ENCODE data around the gene JAK1.
"Not testable (repeated sequence)": the region's sequence is repeated elsewhere in the genome, so short reads cannot be mapped to it uniquely, and the experiment has no call there.

JAK1 gene

GRCh38 chr1:64823691-64824476 is 142.5 kb downstream of the JAK1 start:
- Histone ChIP-seq H3K79me2 (ENCODE audit: low read length) (no peaks in the 10 kb centered on the region), H3K4me2 (ENCODE audit: low read depth, low read length) (no peak overlapping the region), H3K27ac (ENCODE audit: low read length) (no peak overlapping the region), H3F3A (ENCODE audit: insufficient read depth, low read length) (peaks cover 12% of the 10 kb centered on the region), H3K4me3 (ENCODE audit: low read length) (no peak overlapping the region), H3K9me3 (replicated peaks; ENCODE audit: insufficient read depth, low read length) (no peaks in the 10 kb centered on the region), H3K27me3 (replicated peaks; ENCODE audit: insufficient read depth, low read length) (no peaks in the 10 kb centered on the region), H2AFZ (ENCODE audit: low read length) (no peak overlapping the region), H3K4me1 (ENCODE audit: low read length) (peaks cover 19% of the 10 kb centered on the region), H3K9me2 (replicated peaks; ENCODE audit: insufficient read depth, low read length) (no peaks in the 10 kb centered on the region), H4K20me1 (ENCODE audit: insufficient read depth, low read length) (no peaks in the 10 kb centered on the region; the same call in 1 of the 2 replicates), H3K36me3 (replicated peaks; ENCODE audit: insufficient read depth, low read length) (no peaks in the 10 kb centered on the region), H3K9ac (ENCODE audit: low read length) (no peak overlapping the region)
- DNase-seq = peak; percentile 68
- TF ChIP-seq EZH2phosphoT487 (IDR thresholded peaks at IDR 0.05; ENCODE audit: low read length) (no peak), CTCF (IDR thresholded peaks at IDR 0.05; ENCODE audit: low read length) (peak; percentile 82)

GRCh38 chr1:64822621-64823020 is 143.7 kb downstream of the JAK1 start:
- H3K4me2 ChIP-seq (ENCODE audit: low read depth, low read length) = no peak overlapping the region
- no peaks in the 10 kb centered on the region for H3K9me3 ChIP-seq (replicated peaks; ENCODE audit: insufficient read depth, low read length)
- no peaks in the 10 kb centered on the region for H3K9me2 ChIP-seq (replicated peaks; ENCODE audit: insufficient read depth, low read length)
- peaks cover 8% of the 10 kb centered on the region for H3K4me1 ChIP-seq (ENCODE audit: low read length)
- H3K36me3 ChIP-seq (replicated peaks; ENCODE audit: insufficient read depth, low read length) = no peaks in the 10 kb centered on the region
- H3K9ac ChIP-seq (ENCODE audit: low read length) = no peak overlapping the region
- peaks cover 9% of the 10 kb centered on the region; the same call in 1 of the 2 replicates for H3F3A ChIP-seq (ENCODE audit: insufficient read depth, low read length)
- H3K27ac ChIP-seq (ENCODE audit: low read length) = no peak overlapping the region
- no peak for DNase-seq
- H4K20me1 ChIP-seq (ENCODE audit: insufficient read depth, low read length) = no peaks in the 10 kb centered on the region; the same call in 1 of the 2 replicates
- H3K27me3 ChIP-seq (replicated peaks; ENCODE audit: insufficient read depth, low read length) = no peaks in the 10 kb centered on the region
- H3K4me3 ChIP-seq (ENCODE audit: low read length) = no peak overlapping the region
- no peaks in the 10 kb centered on the region for H3K79me2 ChIP-seq (ENCODE audit: low read length)
- no peak overlapping the region for H2AFZ ChIP-seq (ENCODE audit: low read length)
- no peak for TF ChIP-seq CTCF (IDR thresholded peaks at IDR 0.05; ENCODE audit: low read length)
- TF ChIP-seq EZH2 (optimal IDR thresholded peaks at IDR 0.05; ENCODE audit: low read depth, low read length) = no peak

GRCh38 chr1:64820572-64820971 is 145.8 kb downstream of the JAK1 start:
- H3K9me3 ChIP-seq (replicated peaks; ENCODE audit: insufficient read depth, low read length); H3K4me3 ChIP-seq (ENCODE audit: low read length): not testable (repeated sequence)

GRCh38 chr1:64817364-64817763 is 149.0 kb downstream of the JAK1 start:
- H4K20me1 ChIP-seq (ENCODE audit: insufficient read depth, low read length) = not testable (repeated sequence)

More at GRCh38 chr1:64820572-64820971, 145.8 kb downstream of the JAK1 start:
- H3K27me3 ChIP-seq (replicated peaks; ENCODE audit: insufficient read depth, low read length); H4K20me1 ChIP-seq (ENCODE audit: insufficient read depth, low read length); H3K36me3 ChIP-seq (replicated peaks; ENCODE audit: insufficient read depth, low read length); H3K4me1 ChIP-seq (ENCODE audit: low read length); DNase-seq; H3K4me2 ChIP-seq (ENCODE audit: low read depth, low read length); H3K27ac ChIP-seq (ENCODE audit: low read length); H3K9me2 ChIP-seq (replicated peaks; ENCODE audit: insufficient read depth, low read length); H2AFZ ChIP-seq (ENCODE audit: low read length); H3K79me2 ChIP-seq (ENCODE audit: low read length); H3F3A ChIP-seq (ENCODE audit: insufficient read depth, low read length); H3K9ac ChIP-seq (ENCODE audit: low read length): not testable (repeated sequence)

More at GRCh38 chr1:64817364-64817763, 149.0 kb downstream of the JAK1 start:
- H3K9me2 ChIP-seq (replicated peaks; ENCODE audit: insufficient read depth, low read length); H2AFZ ChIP-seq (ENCODE audit: low read length); H3K36me3 ChIP-seq (replicated peaks; ENCODE audit: insufficient read depth, low read length); H3K9me3 ChIP-seq (replicated peaks; ENCODE audit: insufficient read depth, low read length); H3K27ac ChIP-seq (ENCODE audit: low read length); H3K4me1 ChIP-seq (ENCODE audit: low read length); H3K4me2 ChIP-seq (ENCODE audit: low read depth, low read length); H3F3A ChIP-seq (ENCODE audit: insufficient read depth, low read length); H3K9ac ChIP-seq (ENCODE audit: low read length); H3K4me3 ChIP-seq (ENCODE audit: low read length); DNase-seq; H3K27me3 ChIP-seq (replicated peaks; ENCODE audit: insufficient read depth, low read length); H3K79me2 ChIP-seq (ENCODE audit: low read length): not testable (repeated sequence)

Data from MM.1S (cell line).